PC-9 (cell line): ENCODE results near the gene CERS3. TPM values are rescaled to one million over a fixed set of nuclear protein-coding genes. Genes with fewer than 3 reads are reported as not detected.

Source experiments
- BruUV-seq: library from RNA; stranded (reverse); fragments of 400-500 nt; replicated peaks from 2 replicates; lab custom pipeline; 2021; lab: Mats Ljungman, UMichigan
- CTCF ChIA-PET: fragments of 300-600 bp; sonication (Branson Sonifier 250); formaldehyde crosslinking; loops from one replicate; lab custom pipeline; 2022; ENCODE audit warnings: antibody characterized with exemption; lab: Charles Lee
- POLR2A ChIA-PET: fragments of 300-600 bp; sonication (Branson Sonifier 250); formaldehyde crosslinking; loops from one replicate; lab custom pipeline; 2022; ENCODE audit warnings: antibody characterized with exemption; ENCODE audit not compliant: unreplicated experiment; lab: Charles Lee
- DNase-seq, 2 experiments: peaks; one replicate each; pipeline versions ENCODE4 v3.0.0 to v3.0.0-alpha.2; 2015 to 2022; ENCODE audit warnings: mixed read lengths in 1 of 2
- H2AFZ ChIP-seq: fragments of 200-600 bp; sonication (generic); 2 replicates; pipeline ENCODE4 v1.8.1; 2017; ENCODE audit warnings: antibody characterized with exemption
- H3F3A ChIP-seq: fragments of 200-600 bp; sonication (generic); 2 replicates; pipeline ENCODE4 v1.8.1; 2017; ENCODE audit warnings: antibody characterized with exemption, mild to moderate bottlenecking, low read depth; ENCODE audit not compliant: insufficient read depth
- H3K27ac ChIP-seq: fragments of 200-600 bp; sonication (generic); 2 replicates; pipeline ENCODE4 v1.6.1; 2016; ENCODE audit warnings: mixed run types
- H3K27me3 ChIP-seq: fragments of 200-600 bp; sonication (generic); 2 replicates; pipeline ENCODE4 v1.6.1; 2016; ENCODE audit warnings: low read depth, mixed run types; ENCODE audit not compliant: insufficient read depth
- H3K36me3 ChIP-seq: fragments of 200-600 bp; sonication (generic); 2 replicates; pipeline ENCODE4 v1.6.1; 2016; ENCODE audit warnings: low read depth, mixed run types
- H3K4me1 ChIP-seq: fragments of 200-600 bp; sonication (generic); replicated peaks from 2 replicates; pipeline ENCODE4 v1.6.1; 2016; ENCODE audit warnings: mixed run types; ENCODE audit not compliant: insufficient read depth
- H3K4me2 ChIP-seq: fragments of 200-600 bp; sonication (generic); 2 replicates; pipeline ENCODE4 v1.6.1; 2017; ENCODE audit warnings: mixed run types
- H3K4me3 ChIP-seq: fragments of 200-600 bp; sonication (generic); 2 replicates; pipeline ENCODE4 v1.6.1; 2016; ENCODE audit warnings: mixed run types
- H3K79me2 ChIP-seq: fragments of 200-600 bp; sonication (generic); 2 replicates; pipeline ENCODE4 v1.6.1; 2017; ENCODE audit warnings: low read depth, mixed run types
- H3K9me2 ChIP-seq: fragments of 200-600 bp; sonication (generic); 2 replicates; pipeline ENCODE4 v1.8.1; 2017; ENCODE audit warnings: mild to moderate bottlenecking; ENCODE audit not compliant: insufficient read depth
- H3K9me3 ChIP-seq: fragments of 200-600 bp; sonication (generic); 2 replicates; pipeline ENCODE4 v1.8.1; 2016; ENCODE audit warnings: low read depth; ENCODE audit not compliant: insufficient read depth
- H4K20me1 ChIP-seq: fragments of 200-600 bp; sonication (generic); 2 replicates; pipeline ENCODE4 v1.8.1; 2017; ENCODE audit not compliant: insufficient read depth
- EZH2 ChIP-seq: fragments of 200-600 bp; sonication (generic); IDR thresholded peaks from 2 replicates; pipeline ENCODE4 v1.8.0; 2017; ENCODE audit warnings: antibody characterized with exemption, low read depth
- intact Hi-C: fragments of 100-400 bp; cut with micrococcal nuclease; formaldehyde crosslinking; loops from one replicate; pipeline ENCODE4 v1.10.0; 2022; ENCODE audit not compliant: unreplicated experiment
- total RNA-seq: library from RNA; stranded (reverse); gene quantifications from 2 replicates; pipeline ENCODE4 v1.2.3, GENCODE V29; 2021
- TF ChIP-seq, protein P1 (sequence below): fragments of 200-600 bp; sonication (generic); conservative IDR thresholded peaks from 2 replicates; pipeline ENCODE4 v1.6.1; 2017; ENCODE audit warnings: mixed run types, antibody characterized with exemption, mild to moderate bottlenecking, moderate library complexity

Gene CERS3
- total RNA-seq, 1 experiment from 2014 or later = not detected

DNA sequence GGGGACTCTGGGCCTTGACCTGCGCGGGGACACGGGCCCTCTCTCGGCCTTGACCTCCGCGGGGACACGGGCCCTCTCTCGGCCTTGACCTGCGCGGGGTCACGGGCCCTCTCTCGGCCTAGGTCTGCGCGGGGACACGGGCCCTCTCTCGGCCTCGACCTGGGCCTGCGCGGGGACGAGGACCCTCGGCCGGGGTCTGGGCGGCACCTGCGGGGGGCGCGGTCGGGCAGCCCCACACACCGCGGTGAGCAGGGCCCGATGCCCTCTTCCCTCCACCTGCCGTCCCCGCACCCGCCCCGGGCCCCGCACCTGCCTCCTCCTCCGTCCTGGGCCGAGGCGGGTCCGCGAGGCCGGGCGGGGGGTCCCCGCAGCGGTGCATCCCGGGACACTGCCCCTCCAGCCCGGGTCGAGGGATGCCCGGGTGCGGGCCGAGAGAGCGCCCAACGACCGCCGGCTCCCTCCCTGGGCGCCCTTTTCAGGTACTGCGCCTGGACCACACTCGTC lies 15.6 kb upstream of the CERS3 start:
- Histone ChIP-seq H3K9me3 (no peaks in the 10 kb centered on the region), H3F3A (no peaks in the 10 kb centered on the region), H3K27ac (no peak overlapping the region), H4K20me1 (no peaks in the 10 kb centered on the region), H3K79me2 (no peaks in the 10 kb centered on the region), H2AFZ (no peak overlapping the region), H3K4me1 (no peaks in the 10 kb centered on the region), H3K27me3 (peaks cover 15% of the 10 kb centered on the region; the same call in 1 of the 2 replicates), H3K9me2 (no peaks in the 10 kb centered on the region), H3K4me3 (no peak overlapping the region), H3K4me2 (no peak overlapping the region), H3K36me3 (no peaks in the 10 kb centered on the region)
- ChIA-PET POLR2A (no interaction called here), CTCF (no interaction called here)
- BruUV-seq = no TSS peak
- intact Hi-C loops = no loop called here
- DNase-seq = no peak
- TF ChIP-seq, protein P1, sequence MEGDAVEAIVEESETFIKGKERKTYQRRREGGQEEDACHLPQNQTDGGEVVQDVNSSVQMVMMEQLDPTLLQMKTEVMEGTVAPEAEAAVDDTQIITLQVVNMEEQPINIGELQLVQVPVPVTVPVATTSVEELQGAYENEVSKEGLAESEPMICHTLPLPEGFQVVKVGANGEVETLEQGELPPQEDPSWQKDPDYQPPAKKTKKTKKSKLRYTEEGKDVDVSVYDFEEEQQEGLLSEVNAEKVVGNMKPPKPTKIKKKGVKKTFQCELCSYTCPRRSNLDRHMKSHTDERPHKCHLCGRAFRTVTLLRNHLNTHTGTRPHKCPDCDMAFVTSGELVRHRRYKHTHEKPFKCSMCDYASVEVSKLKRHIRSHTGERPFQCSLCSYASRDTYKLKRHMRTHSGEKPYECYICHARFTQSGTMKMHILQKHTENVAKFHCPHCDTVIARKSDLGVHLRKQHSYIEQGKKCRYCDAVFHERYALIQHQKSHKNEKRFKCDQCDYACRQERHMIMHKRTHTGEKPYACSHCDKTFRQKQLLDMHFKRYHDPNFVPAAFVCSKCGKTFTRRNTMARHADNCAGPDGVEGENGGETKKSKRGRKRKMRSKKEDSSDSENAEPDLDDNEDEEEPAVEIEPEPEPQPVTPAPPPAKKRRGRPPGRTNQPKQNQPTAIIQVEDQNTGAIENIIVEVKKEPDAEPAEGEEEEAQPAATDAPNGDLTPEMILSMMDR = no peak
- no peak for TF ChIP-seq EZH2

DNA sequence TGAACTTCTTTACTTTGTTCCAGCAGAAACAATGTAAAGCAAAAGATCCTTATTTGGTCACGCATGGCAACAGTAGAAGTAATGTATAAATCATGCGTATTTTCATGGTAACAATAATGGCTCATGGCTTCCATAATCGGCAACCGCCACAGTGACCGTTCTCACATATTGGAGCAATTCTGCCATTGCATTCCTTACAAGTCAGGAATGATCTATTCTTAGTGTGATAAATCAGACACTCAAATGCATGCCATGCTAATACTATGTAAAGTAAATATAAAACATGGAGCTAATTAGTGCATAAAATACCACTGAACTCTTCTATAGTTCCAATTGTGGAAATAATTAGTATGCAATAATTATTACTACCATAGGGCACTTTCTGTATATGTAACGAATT lies 13.5 kb upstream of the CERS3 start:
- Histone ChIP-seq H3K36me3 (no peaks in the 10 kb centered on the region), H2AFZ (no peak overlapping the region), H3K79me2 (no peaks in the 10 kb centered on the region), H4K20me1 (no peaks in the 10 kb centered on the region), H3K27me3 (0 out of 2 replicates have a peak, but pooled peaks cover 3% of the 10 kb centered on the region), H3F3A (no peaks in the 10 kb centered on the region), H3K4me2 (no peak overlapping the region), H3K9me3 (no peaks in the 10 kb centered on the region), H3K4me3 (no peak overlapping the region), H3K27ac (no peak overlapping the region), H3K9me2 (no peaks in the 10 kb centered on the region), H3K4me1 (no peaks in the 10 kb centered on the region)
- no peak for TF ChIP-seq EZH2
- TF ChIP-seq, protein P1 = no peak
- DNase-seq = no peak
- POLR2A ChIA-PET = no interaction called here
- intact Hi-C loops = no loop called here
- CTCF ChIA-PET = no interaction called here
- no TSS peak for BruUV-seq

DNA sequence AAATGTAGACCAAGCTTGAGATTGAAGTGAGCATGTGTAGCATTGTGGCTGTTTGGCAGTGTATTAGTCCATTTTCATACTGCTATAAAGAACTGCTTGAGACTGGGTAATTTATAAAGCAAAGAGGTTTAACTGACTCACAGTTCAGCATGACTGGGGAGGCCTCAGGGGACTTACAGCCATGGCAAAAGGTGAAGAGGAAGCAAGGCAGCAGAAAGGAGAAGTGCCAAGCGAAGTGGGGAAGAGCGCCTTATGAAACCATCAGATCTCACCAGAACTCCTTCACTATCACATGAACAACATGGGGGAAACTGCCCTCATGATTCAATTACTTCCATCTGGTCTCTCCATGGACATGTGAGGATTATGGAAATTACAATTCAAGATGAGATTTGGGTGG lies 8.6 kb upstream of the CERS3 start:
- Histone ChIP-seq H3K27me3 (peaks cover 42% of the 10 kb centered on the region), H3K27ac (no peak overlapping the region), H3K9me3 (no peaks in the 10 kb centered on the region), H2AFZ (no peak overlapping the region), H3K4me1 (no peaks in the 10 kb centered on the region), H3K4me3 (no peak overlapping the region), H4K20me1 (no peaks in the 10 kb centered on the region), H3F3A (no peaks in the 10 kb centered on the region), H3K9me2 (no peaks in the 10 kb centered on the region), H3K79me2 (no peaks in the 10 kb centered on the region), H3K4me2 (no peak overlapping the region), H3K36me3 (no peaks in the 10 kb centered on the region)
- ChIA-PET CTCF (no interaction called here), POLR2A (no interaction called here)
- no peak for DNase-seq
- BruUV-seq = no TSS peak
- TF ChIP-seq EZH2 = no peak
- TF ChIP-seq, protein P1 = no peak
- intact Hi-C loops = no loop called here
